ENCODE data around the gene CHST11. TPM values are rescaled to one million over a fixed set of nuclear protein-coding genes. Genes with fewer than 3 reads are reported as not detected.

The CHST11 gene
- total and polyA plus RNA-seq, 2 of the 4 experiments (the other 2 are of a cell fraction) = 1.4 to 2.7 TPM

DNA sequence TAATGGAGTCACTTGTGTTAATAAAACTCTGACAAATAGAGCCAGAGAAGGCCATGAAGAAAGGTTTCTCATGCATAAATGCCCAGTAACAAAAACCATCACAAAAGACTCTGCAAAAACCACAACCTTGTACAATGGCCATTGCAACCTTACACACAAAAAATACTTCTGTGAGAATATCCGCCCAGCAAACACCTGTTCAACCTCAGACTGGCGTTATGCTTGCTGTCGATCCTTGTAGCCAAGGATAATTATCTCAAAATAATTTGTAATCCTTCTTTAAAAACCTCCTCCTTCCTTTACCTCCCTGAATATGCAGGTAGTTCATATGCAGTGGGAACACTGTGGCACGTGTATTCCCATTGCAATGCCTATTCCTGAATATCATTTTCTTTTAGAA, 344.3 kb downstream of the CHST11 start:
- Histone ChIP-seq H3K4me1 (ENCODE audit: control insufficient read depth, insufficient read depth, low read length) (no peaks in the 10 kb centered on the region), H2BK120ac (ENCODE audit: low read depth, low read length) (no peak overlapping the region), H3K9me3 (ENCODE audit: control insufficient read depth, insufficient read depth, low read length) (no peaks in the 10 kb centered on the region), H4K5ac (ENCODE audit: low read depth, low read length) (no peak overlapping the region), H3K79me1 (ENCODE audit: low read depth in 1 of 2, low read length in 2 of 2) (no peaks in the 10 kb centered on the region), H4K20me1 (ENCODE audit: insufficient read depth, low read length) (no peaks in the 10 kb centered on the region), H3K4ac (ENCODE audit: low read depth, low read length) (no peak overlapping the region), H2BK20ac (ENCODE audit: low read depth, low read length) (no peak overlapping the region), H3K14ac (replicated peaks; ENCODE audit: low read depth, low read length) (no peak overlapping the region), H3K27ac (ENCODE audit: insufficient read depth, low read length) (no peak overlapping the region), H3K18ac (ENCODE audit: low read depth, low read length) (no peak overlapping the region), H3K56ac (ENCODE audit: extremely low read depth, insufficient read depth, low read length) (no peak overlapping the region), H3K23ac (ENCODE audit: low read depth, low read length) (no peak overlapping the region), H3K4me2 (ENCODE audit: low read depth, low read length) (no peak overlapping the region), H4K8ac (ENCODE audit: low read depth in 2 of 2, low read length in 2 of 2) (no peak overlapping the region), H2BK15ac (ENCODE audit: low read depth, low read length) (no peak overlapping the region), H2BK5ac (ENCODE audit: low read depth, low read length, poor library complexity, severe bottlenecking) (no peak overlapping the region), H4K91ac (ENCODE audit: insufficient read depth, low read depth, low read length) (no peak overlapping the region), H2AK9ac (replicated peaks; ENCODE audit: low read depth, low read length, poor library complexity) (no peak overlapping the region), H3K36me3 (ENCODE audit: control insufficient read depth, insufficient read depth, low read length) (no peaks in the 10 kb centered on the region), H3K9ac (ENCODE audit: low read depth, low read length) (no peak overlapping the region), H3K27me3 (ENCODE audit: control insufficient read depth, insufficient read depth, low read length) (peaks cover 5% of the 10 kb centered on the region; the same call in 1 of the 2 replicates), H3K9me1 (ENCODE audit: insufficient read depth, low read length) (no peaks in the 10 kb centered on the region; the same call in 1 of the 2 replicates), H2AFZ (replicated peaks; ENCODE audit: low read length, poor library complexity) (no peak overlapping the region), H2AK5ac (ENCODE audit: low read depth, low read length) (no peak overlapping the region), H3K4me3 (ENCODE audit: insufficient read depth, low read depth, low read length) (no peak overlapping the region)
- no CpG with 5 or more reads among the region's 4 CpGs for WGBS, 2 experiments (ENCODE audit: extremely low coverage in 2 of 2, insufficient read length in 1 of 2)
- TF ChIP-seq, protein P1, sequence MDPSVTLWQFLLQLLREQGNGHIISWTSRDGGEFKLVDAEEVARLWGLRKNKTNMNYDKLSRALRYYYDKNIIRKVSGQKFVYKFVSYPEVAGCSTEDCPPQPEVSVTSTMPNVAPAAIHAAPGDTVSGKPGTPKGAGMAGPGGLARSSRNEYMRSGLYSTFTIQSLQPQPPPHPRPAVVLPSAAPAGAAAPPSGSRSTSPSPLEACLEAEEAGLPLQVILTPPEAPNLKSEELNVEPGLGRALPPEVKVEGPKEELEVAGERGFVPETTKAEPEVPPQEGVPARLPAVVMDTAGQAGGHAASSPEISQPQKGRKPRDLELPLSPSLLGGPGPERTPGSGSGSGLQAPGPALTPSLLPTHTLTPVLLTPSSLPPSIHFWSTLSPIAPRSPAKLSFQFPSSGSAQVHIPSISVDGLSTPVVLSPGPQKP (IDR thresholded peaks at IDR 0.05; ENCODE audit: borderline replicate concordance, low read depth, low read length) = no peak
- TF ChIP-seq POLR2A (IDR thresholded peaks at IDR 0.05; ENCODE audit: low read depth, low read length) (no peak), RAD21 (IDR thresholded peaks at IDR 0.05; ENCODE audit: low read length) (no peak), SMC3 (IDR thresholded peaks at IDR 0.05; ENCODE audit: low read depth, low read length) (no peak), CEBPB (IDR thresholded peaks at IDR 0.05; ENCODE audit: low read depth, low read length) (no peak), NFE2L2 (IDR thresholded peaks at IDR 0.05; ENCODE audit: low read depth, low read length) (no peak), RCOR1 (IDR thresholded peaks at IDR 0.05; ENCODE audit: insufficient replicate concordance, low read length) (no peak), BHLHE40 (IDR thresholded peaks at IDR 0.05; ENCODE audit: low read depth, low read length) (no peak), MXI1 (IDR thresholded peaks at IDR 0.05; ENCODE audit: borderline replicate concordance, low read depth, low read length) (no peak)
- TF ChIP-seq, protein P2, sequence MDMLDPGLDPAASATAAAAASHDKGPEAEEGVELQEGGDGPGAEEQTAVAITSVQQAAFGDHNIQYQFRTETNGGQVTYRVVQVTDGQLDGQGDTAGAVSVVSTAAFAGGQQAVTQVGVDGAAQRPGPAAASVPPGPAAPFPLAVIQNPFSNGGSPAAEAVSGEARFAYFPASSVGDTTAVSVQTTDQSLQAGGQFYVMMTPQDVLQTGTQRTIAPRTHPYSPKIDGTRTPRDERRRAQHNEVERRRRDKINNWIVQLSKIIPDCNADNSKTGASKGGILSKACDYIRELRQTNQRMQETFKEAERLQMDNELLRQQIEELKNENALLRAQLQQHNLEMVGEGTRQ (IDR thresholded peaks at IDR 0.05; ENCODE audit: low read depth, low read length) = no peak
- BruUV-seq (replicated peaks) = no TSS peak
- CTCF ChIA-PET = no interaction called here
- DNase-seq = no peak
- POLR2A ChIA-PET (ENCODE audit: unreplicated experiment) = no interaction called here
- ATAC-seq (ENCODE audit: low read depth) = no peak
- dilution Hi-C loops (cut with HindIII; ENCODE audit: low sequenced_read_pairs, unreplicated experiment) (no loop called here), in situ Hi-C loops (cut with MboI; ENCODE audit: low sequenced_read_pairs) (no loop called here), intact Hi-C loops (cut with micrococcal nuclease) (no loop called here)
